H9 (cell line): ENCODE measurements around the gene RAD51D. TPM values are rescaled to one million over a fixed set of nuclear protein-coding genes. Genes with fewer than 3 reads are reported as not detected.

Source experiments
- DNase-seq: peaks from one replicate; pipeline ENCODE4 v3.0.0-alpha.2; 2017
- H2AFZ ChIP-seq: one replicate; pipeline ENCODE4 v1.6.1; 2013; ENCODE audit warnings: mild to moderate bottlenecking, low read length, control low read depth, moderate library complexity
- H2AK5ac ChIP-seq: 2 replicates; pipeline ENCODE4 v1.6.1; 2013; ENCODE audit warnings: low read length, control low read depth, mixed read lengths; ENCODE audit not compliant: insufficient read length
- H2BK120ac ChIP-seq: one replicate; pipeline ENCODE4 v1.6.1; 2013; ENCODE audit warnings: low read depth, mild to moderate bottlenecking, low read length, control low read depth, inconsistent platforms; ENCODE audit not compliant: poor library complexity, severe bottlenecking
- H2BK12ac ChIP-seq: 2 replicates; pipeline ENCODE4 v1.6.1; 2013; ENCODE audit warnings: low read length, control low read depth, mixed read lengths, low read depth; ENCODE audit not compliant: insufficient read length
- H2BK15ac ChIP-seq: 2 replicates; pipeline ENCODE4 v1.6.1; 2013; ENCODE audit warnings: low read depth, low read length, control low read depth
- H2BK20ac ChIP-seq: one replicate; pipeline ENCODE4 v1.6.1; 2013; ENCODE audit warnings: low read depth, mild to moderate bottlenecking, low read length, control low read depth, inconsistent platforms; ENCODE audit not compliant: poor library complexity, severe bottlenecking
- H2BK5ac ChIP-seq: 2 replicates; pipeline ENCODE4 v1.6.1; 2013; ENCODE audit warnings: low read length, control low read depth, mixed read lengths; ENCODE audit not compliant: insufficient read length
- H3K14ac ChIP-seq: 2 replicates; pipeline ENCODE4 v1.6.1; 2013; ENCODE audit warnings: low read length, control low read depth; ENCODE audit not compliant: insufficient read depth
- H3K18ac ChIP-seq: 2 replicates; pipeline ENCODE4 v1.6.1; 2013; ENCODE audit warnings: low read depth, mild to moderate bottlenecking, mixed read lengths, low read length, control low read depth; ENCODE audit not compliant: insufficient read length
- H3K23ac ChIP-seq: 2 replicates; pipeline ENCODE4 v1.6.1; 2013; ENCODE audit warnings: low read length, control low read depth, mixed read lengths, low read depth; ENCODE audit not compliant: insufficient read length
- H3K23me2 ChIP-seq: 2 replicates; pipeline ENCODE4 v1.6.1; 2013; ENCODE audit warnings: low read depth, mild to moderate bottlenecking, mixed read lengths, low read length, control low read depth; ENCODE audit not compliant: insufficient read length, poor library complexity, severe bottlenecking
- H3K27ac ChIP-seq: 2 replicates; pipeline ENCODE4 v1.5.1; 2013; ENCODE audit warnings: low read length, control low read depth, mixed read lengths, low read depth; ENCODE audit not compliant: insufficient read length
- H3K27me3 ChIP-seq: 2 replicates; pipeline ENCODE4 v1.6.1; 2013; ENCODE audit warnings: low read length, control low read depth, inconsistent platforms; ENCODE audit not compliant: insufficient read depth
- H3K4ac ChIP-seq: 2 replicates; pipeline ENCODE4 v1.6.1; 2013; ENCODE audit warnings: low read depth, mild to moderate bottlenecking, control low read depth, inconsistent platforms, low read length, moderate library complexity
- H3K4me1 ChIP-seq: 2 replicates; pipeline ENCODE4 v1.6.1; 2013; ENCODE audit warnings: low read length, control low read depth, inconsistent platforms; ENCODE audit not compliant: insufficient read depth
- H3K4me2 ChIP-seq: 2 replicates; pipeline ENCODE4 v1.6.1; 2013; ENCODE audit warnings: low read length, control low read depth, mixed read lengths; ENCODE audit not compliant: insufficient read length, insufficient read depth
- H3K56ac ChIP-seq: 2 replicates; pipeline ENCODE4 v1.6.1; 2013; ENCODE audit warnings: low read depth, mild to moderate bottlenecking, mixed read lengths, low read length, control low read depth; ENCODE audit not compliant: insufficient read length
- H3K79me1 ChIP-seq: 2 replicates; pipeline ENCODE4 v1.6.1; 2013; ENCODE audit warnings: low read depth, mild to moderate bottlenecking, moderate library complexity, low read length, control low read depth, inconsistent platforms; ENCODE audit not compliant: insufficient read depth, poor library complexity, severe bottlenecking
- H3K79me2 ChIP-seq: 2 replicates; pipeline ENCODE4 v1.6.1; 2013; ENCODE audit warnings: low read length, control low read depth, inconsistent platforms; ENCODE audit not compliant: insufficient read depth
- H3K9ac ChIP-seq: 2 replicates; pipeline ENCODE4 v1.6.1; 2013; ENCODE audit warnings: low read length, control low read depth, mixed read lengths; ENCODE audit not compliant: insufficient read length; ENCODE audit errors: extremely low read depth
- H3K9me3 ChIP-seq: one replicate; pipeline ENCODE4 v1.6.1; 2013; ENCODE audit warnings: low read depth, low read length, inconsistent platforms; ENCODE audit not compliant: control insufficient read depth
- H3T11ph ChIP-seq: one replicate; pipeline ENCODE4 v1.6.1; 2013; ENCODE audit warnings: mild to moderate bottlenecking, low read length, control low read depth, inconsistent platforms
- H4K20me1 ChIP-seq: one replicate; pipeline ENCODE4 v1.6.1; 2013; ENCODE audit not compliant: control insufficient read depth, insufficient read length, insufficient read depth
- H4K5ac ChIP-seq: 2 replicates; pipeline ENCODE4 v1.6.1; 2013; ENCODE audit warnings: low read depth, mild to moderate bottlenecking, mixed read lengths, low read length, control low read depth; ENCODE audit not compliant: insufficient read length
- H4K8ac ChIP-seq: replicated peaks from 2 replicates; pipeline ENCODE4 v1.6.1; 2013; ENCODE audit warnings: low read length, control low read depth, mixed read lengths, low read depth; ENCODE audit not compliant: insufficient read length
- H4K91ac ChIP-seq: 2 replicates; pipeline ENCODE4 v1.6.1; 2013; ENCODE audit warnings: low read depth, mild to moderate bottlenecking, moderate library complexity, mixed read lengths, low read length, control low read depth; ENCODE audit not compliant: insufficient read length
- H3K27ac Mint-ChIP-seq, 3 experiments: 2 replicates in 2 of 3; 3 replicates in 1 of 3; pipeline ENCODE4 v1.8.0; 2020 to 2021; ENCODE audit warnings: mixed read lengths in 3 of 3, mild to moderate bottlenecking in 1 of 3, moderate library complexity in 1 of 3
- H3K27me3 Mint-ChIP-seq: 2 replicates; pipeline ENCODE4 v1.8.0; 2021; ENCODE audit warnings: low read depth, mild to moderate bottlenecking, moderate library complexity, mixed read lengths
- H3K36me3 Mint-ChIP-seq, 3 experiments: 2 replicates in 2 of 3; 3 replicates in 1 of 3; pipeline ENCODE4 v1.8.0; 2020 to 2021; ENCODE audit warnings: low read depth in 3 of 3, mixed read lengths in 3 of 3; ENCODE audit not compliant: insufficient read depth in 1 of 3
- H3K4me1 Mint-ChIP-seq, 2 experiments: 2 replicates each; pipeline ENCODE4 v1.8.0; 2020; ENCODE audit warnings: mixed read lengths in 2 of 2
- H3K4me3 Mint-ChIP-seq, 2 experiments: 2 replicates in 1 of 2; 3 replicates in 1 of 2; pipeline ENCODE4 v1.8.0; 2020 to 2021; ENCODE audit warnings: mild to moderate bottlenecking in 2 of 2, mixed read lengths in 2 of 2, moderate library complexity in 1 of 2
- H3K9me3 Mint-ChIP-seq, 2 experiments: 2 replicates in 1 of 2; 3 replicates in 1 of 2; pipeline ENCODE4 v1.8.0; 2020; ENCODE audit warnings: mild to moderate bottlenecking in 2 of 2, mixed read lengths in 2 of 2, moderate library complexity in 1 of 2
- WGBS: extraction: QIAGEN DNeasy Blood & Tissue Kit; methylation state at CpG from one replicate; pipeline ENCODE4 v1.1.7; 2013; ENCODE audit warnings: missing lambda C conversion rate, low lambda C conversion rate, mixed read lengths; ENCODE audit not compliant: insufficient read length; ENCODE audit errors: extremely low coverage; 5-methylcytosine and 5-hydroxymethylcytosine counted together
- total RNA-seq: library from RNA; stranded (reverse); gene quantifications from 2 replicates; pipeline ENCODE4 v1.2.1, GENCODE V29; 2021
- TF ChIP-seq, protein P1 (sequence below): fragments of 200-600 bp; sonication (generic); conservative IDR thresholded peaks from 3 replicates; pipeline ENCODE4 v1.8.0; 2021; ENCODE audit warnings: antibody characterized with exemption, mild to moderate bottlenecking

RAD51D gene
- total RNA-seq, 1 experiment from 2014 or later, result 15.8 TPM

DNA sequence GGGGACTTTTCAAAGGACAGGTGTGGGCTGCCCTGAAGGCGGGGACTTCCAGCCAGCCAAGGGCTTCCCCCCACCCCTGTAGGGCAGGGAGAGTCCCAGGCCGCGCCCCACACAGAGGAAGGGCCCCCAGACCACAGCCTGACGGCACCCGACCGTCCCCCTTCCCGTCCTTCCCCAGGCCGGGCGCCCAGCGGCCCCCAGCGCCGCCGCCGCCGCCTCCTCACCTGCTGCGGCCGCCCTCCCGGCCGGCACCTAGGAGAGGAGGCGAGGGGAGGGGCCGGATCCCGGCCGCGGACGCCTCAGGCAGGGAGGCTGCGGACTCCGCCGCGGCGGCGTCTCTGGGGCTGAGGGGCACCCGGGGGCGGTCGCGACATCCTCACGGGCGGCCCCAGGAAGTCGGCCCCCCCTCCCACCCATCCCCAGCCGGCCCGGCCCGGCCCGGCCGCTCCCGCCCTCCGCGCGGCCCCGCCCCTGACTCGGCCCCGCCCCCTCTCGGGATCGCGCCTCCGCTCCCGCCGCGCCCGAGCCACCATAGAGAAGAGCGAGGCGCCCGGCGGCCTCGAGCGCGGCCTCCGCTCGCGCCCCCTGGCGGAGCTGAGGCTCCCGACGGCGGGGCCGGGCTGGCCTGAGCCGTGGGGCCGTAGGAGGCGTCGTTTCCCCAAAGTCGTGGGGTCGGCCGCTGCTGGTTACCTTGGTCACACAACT lies 30.6 kb downstream of the RAD51D start:
- H3K23me2 ChIP-seq, result peaks cover 15% of the 10 kb centered on the region
- H2AK5ac ChIP-seq, result no peak overlapping the region
- H3K9me3 Mint-ChIP-seq, result no peaks in the 10 kb centered on the region
- no peak overlapping the region for H3T11ph ChIP-seq
- no CpG with 5 or more reads among the region's 80 CpGs for WGBS
- H2AFZ ChIP-seq, result no peak overlapping the region
- peak; percentile 93 for DNase-seq
- H3K9me3 ChIP-seq, result no peaks in the 10 kb centered on the region
- H4K5ac ChIP-seq, result no peak overlapping the region
- H3K79me2 ChIP-seq, result no peaks in the 10 kb centered on the region; the same call in 1 of the 2 replicates
- no peaks in the 10 kb centered on the region for H3K79me1 ChIP-seq
- no peak overlapping the region for H4K8ac ChIP-seq
- peaks cover 43% of the 10 kb centered on the region in 2 experiments for H3K4me1 Mint-ChIP-seq
- H2BK15ac ChIP-seq, result no peak overlapping the region
- no peak overlapping the region for H3K4ac ChIP-seq
- H3K56ac ChIP-seq, result no peak overlapping the region
- no peak overlapping the region for H2BK12ac ChIP-seq
- no peaks in the 10 kb centered on the region for H4K20me1 ChIP-seq
- H3K27ac Mint-ChIP-seq, result peak overlapping the region in 1 of 3 experiments; percentile 85; a peak in 3 of 7 replicates
- H4K91ac ChIP-seq, result no peak overlapping the region
- peak overlapping the region; percentile 87 for H3K4me2 ChIP-seq
- H3K18ac ChIP-seq, result peak overlapping the region; percentile 9
- H3K36me3 Mint-ChIP-seq, result peaks cover 0 to 2% (median 0%) of the 10 kb centered on the region in 3 experiments; a peak in 1 of 7 replicates
- H3K9ac ChIP-seq, result peak overlapping the region; percentile 66
- TF ChIP-seq, protein P1, sequence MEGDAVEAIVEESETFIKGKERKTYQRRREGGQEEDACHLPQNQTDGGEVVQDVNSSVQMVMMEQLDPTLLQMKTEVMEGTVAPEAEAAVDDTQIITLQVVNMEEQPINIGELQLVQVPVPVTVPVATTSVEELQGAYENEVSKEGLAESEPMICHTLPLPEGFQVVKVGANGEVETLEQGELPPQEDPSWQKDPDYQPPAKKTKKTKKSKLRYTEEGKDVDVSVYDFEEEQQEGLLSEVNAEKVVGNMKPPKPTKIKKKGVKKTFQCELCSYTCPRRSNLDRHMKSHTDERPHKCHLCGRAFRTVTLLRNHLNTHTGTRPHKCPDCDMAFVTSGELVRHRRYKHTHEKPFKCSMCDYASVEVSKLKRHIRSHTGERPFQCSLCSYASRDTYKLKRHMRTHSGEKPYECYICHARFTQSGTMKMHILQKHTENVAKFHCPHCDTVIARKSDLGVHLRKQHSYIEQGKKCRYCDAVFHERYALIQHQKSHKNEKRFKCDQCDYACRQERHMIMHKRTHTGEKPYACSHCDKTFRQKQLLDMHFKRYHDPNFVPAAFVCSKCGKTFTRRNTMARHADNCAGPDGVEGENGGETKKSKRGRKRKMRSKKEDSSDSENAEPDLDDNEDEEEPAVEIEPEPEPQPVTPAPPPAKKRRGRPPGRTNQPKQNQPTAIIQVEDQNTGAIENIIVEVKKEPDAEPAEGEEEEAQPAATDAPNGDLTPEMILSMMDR, result peak; percentile 77
- no peak overlapping the region for H3K14ac ChIP-seq
- peak overlapping the region; percentile 81 to 92 for H3K4me3 Mint-ChIP-seq
- no peak overlapping the region for H2BK20ac ChIP-seq
- no peaks in the 10 kb centered on the region; the same call in 1 of the 2 replicates for H3K27me3 Mint-ChIP-seq
- H3K27ac ChIP-seq, result no peak overlapping the region
- peaks cover 5% of the 10 kb centered on the region; the same call in 1 of the 2 replicates for H3K4me1 ChIP-seq
- H3K23ac ChIP-seq, result no peak overlapping the region
- H2BK120ac ChIP-seq, result no peak overlapping the region
- no peak overlapping the region for H2BK5ac ChIP-seq
- H3K27me3 ChIP-seq, result no peaks in the 10 kb centered on the region
